Measurements from ENCODE around the gene SEC31A.

GRCh38 chr4:82839624-82840023 lies 51.3 kb downstream of the SEC31A start:
- no peak for TF ChIP-seq POLR2A (IDR thresholded peaks at IDR 0.05)
- TF ChIP-seq, protein P1, sequence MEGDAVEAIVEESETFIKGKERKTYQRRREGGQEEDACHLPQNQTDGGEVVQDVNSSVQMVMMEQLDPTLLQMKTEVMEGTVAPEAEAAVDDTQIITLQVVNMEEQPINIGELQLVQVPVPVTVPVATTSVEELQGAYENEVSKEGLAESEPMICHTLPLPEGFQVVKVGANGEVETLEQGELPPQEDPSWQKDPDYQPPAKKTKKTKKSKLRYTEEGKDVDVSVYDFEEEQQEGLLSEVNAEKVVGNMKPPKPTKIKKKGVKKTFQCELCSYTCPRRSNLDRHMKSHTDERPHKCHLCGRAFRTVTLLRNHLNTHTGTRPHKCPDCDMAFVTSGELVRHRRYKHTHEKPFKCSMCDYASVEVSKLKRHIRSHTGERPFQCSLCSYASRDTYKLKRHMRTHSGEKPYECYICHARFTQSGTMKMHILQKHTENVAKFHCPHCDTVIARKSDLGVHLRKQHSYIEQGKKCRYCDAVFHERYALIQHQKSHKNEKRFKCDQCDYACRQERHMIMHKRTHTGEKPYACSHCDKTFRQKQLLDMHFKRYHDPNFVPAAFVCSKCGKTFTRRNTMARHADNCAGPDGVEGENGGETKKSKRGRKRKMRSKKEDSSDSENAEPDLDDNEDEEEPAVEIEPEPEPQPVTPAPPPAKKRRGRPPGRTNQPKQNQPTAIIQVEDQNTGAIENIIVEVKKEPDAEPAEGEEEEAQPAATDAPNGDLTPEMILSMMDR (IDR thresholded peaks at IDR 0.05) = no peak

Measured in adrenal gland (tissue), 5 donors.